ENCODE data around the gene STUM. TPM values are rescaled to one million over a fixed set of nuclear protein-coding genes. Genes with fewer than 3 reads are reported as not detected.
"Not testable (repeated sequence)": the region's sequence is repeated elsewhere in the genome, so short reads cannot be mapped to it uniquely, and the experiment has no call there.

Gene STUM, protein sequence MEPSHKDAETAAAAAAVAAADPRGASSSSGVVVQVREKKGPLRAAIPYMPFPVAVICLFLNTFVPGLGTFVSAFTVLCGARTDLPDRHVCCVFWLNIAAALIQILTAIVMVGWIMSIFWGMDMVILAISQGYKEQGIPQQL
- polyA plus RNA-seq (ENCODE audit: insufficient read length): 2.6 TPM
- long read RNA-seq, donor 1: 0 reads
- long read RNA-seq, donor 2: 0 reads
- long read RNA-seq, donor 3: 0 reads
- long read RNA-seq, donor 4: 0 reads
- long read RNA-seq, donor 5: 0 reads
- long read RNA-seq, donor 6: 0 reads
- long read RNA-seq, donor 7: 0 reads
- long read RNA-seq, donor 8: 0 reads

DNA sequence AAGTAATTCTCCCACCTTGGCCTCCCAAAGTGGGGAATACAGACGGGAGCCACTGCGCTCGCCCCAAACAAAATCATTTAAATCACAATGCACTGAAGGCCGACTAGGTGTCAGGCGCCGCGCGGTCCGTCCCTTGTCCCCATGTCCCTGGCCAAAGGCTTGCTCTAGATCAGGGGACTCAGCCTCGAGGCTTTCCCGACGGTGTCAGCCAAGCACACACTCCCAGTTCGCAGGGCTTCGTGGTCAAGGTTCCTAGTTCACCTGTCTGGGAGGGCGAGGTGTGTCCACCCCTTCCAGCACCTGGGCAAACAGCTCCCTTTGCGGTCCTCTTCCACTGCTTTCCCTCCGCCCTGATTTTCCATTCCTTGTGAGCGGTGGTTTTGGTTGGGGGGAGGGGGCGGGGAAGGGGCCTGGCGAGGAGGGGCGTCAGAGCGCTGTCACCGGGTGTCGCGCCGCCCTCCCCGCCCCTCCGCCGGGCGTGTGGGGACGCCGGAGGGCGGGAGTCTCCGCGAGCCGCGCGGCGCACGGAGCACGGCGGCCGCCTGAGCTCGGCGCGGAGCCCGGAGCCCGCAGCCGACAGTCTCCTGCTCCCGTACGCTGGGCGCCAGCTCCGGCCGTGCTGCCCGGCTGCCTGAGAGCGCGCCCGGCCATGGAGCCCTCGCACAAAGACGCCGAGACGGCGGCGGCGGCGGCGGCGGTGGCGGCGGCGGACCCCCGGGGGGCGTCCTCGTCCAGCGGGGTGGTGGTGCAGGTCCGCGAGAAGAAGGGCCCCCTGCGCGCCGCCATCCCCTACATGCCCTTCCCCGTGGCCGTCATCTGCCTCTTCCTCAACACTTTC, at the start of gene STUM:
Gene STUM, plus strand, starts transcription at position 509 of the 838 bp plus-strand sequence. Its CDS starts 141 bp downstream, at position 650.
- no peak for DNase-seq

DNA sequence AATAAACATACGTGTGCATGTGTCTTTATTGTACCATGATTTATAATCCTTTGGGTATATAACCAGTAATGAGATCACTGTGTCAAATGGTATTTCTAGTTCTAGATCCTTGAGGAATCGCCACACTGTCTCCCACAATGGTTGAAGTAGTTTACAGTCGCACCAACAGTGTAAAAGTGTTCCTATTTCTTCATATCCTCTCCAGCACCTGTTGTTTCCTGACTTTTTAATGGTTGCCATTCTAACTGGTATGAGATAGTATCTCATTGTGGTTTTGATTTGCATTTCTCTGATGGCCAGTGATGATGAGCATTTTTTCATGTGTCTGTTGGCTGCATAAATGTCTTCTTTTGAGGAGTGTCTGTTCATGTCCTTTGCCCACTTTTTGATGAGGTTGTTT, 48.9 kb upstream of the STUM start:
- DNase-seq: not testable (repeated sequence)

DNA sequence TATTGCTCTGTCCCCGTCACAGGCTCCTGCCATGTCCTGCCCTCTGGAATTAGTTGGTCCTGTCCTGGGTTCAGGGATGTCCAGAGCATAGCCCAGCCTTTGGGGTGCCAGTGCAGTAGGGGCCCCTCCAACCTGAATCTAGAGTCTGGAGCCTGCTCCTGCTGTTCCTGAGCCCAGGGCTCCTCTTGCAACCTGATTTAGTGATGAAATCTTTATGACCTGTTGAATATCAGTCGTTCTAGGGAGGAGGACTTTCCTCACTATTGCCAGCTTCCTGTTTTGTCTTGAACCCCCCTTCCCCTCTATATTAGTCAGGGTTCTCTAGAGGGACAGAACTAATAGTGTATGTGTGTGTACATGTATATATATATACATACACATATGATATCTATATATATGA, 42.5 kb upstream of the STUM start:
- DNase-seq: no peak

DNA sequence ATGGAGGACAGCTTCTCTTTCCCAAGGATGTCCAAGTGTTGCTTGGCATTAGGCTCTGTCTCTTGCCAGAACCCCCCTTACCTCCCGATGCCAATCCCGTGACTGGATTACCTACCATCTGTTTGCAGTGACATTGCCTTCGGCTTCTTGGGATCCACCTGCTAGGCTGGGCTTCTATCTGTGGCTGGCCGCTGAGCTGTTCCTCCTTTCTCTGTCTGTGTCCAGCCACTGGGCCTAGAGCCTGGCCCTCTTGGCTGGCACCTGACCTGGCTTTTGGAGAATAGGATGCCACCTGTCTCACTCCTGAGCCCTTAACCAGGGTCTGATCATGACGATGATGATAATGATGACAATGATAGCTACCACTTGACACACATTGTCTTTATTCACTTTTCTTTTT, 41.6 kb upstream of the STUM start:
- DNase-seq: no peak

DNA sequence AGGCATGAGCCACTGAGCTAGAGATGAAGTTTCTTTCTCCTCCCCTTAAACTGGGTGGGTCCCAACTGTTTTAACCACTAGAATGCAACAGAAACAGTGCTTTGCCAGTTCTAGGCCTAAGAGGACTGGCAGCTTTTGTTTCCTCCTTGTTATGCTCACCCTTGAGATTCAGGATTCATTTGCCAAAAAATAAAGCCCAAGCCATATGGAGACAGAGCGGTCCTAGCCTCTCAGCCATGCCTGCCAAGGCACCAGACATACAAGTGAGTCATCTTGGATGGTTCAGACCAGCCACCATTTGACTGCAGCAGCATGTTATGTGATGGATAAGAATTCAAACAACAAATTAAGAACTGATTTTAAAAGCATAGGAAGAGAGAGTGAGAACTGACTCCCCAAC, 38.1 kb upstream of the STUM start:
- no peak for DNase-seq

DNA sequence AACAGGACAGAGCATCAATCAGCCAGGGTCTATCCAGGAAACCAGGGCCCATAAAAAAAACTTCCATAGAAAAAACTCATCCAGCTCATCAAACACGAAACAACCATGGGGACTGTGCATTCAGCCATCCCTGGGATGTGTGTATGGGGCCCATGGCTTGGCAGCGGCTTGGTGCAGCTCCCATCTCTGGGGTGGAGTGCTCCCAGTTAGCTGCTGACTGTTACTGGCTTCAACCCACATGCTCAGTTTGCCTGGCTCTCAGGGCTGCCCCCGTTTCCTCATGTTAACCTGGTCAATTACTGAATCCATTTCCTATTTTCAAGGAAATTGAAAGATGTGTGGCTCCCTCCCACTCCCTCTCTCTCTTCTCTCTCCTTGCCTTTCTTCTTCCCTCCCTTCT, 37.3 kb upstream of the STUM start:
- no peak for DNase-seq

DNA sequence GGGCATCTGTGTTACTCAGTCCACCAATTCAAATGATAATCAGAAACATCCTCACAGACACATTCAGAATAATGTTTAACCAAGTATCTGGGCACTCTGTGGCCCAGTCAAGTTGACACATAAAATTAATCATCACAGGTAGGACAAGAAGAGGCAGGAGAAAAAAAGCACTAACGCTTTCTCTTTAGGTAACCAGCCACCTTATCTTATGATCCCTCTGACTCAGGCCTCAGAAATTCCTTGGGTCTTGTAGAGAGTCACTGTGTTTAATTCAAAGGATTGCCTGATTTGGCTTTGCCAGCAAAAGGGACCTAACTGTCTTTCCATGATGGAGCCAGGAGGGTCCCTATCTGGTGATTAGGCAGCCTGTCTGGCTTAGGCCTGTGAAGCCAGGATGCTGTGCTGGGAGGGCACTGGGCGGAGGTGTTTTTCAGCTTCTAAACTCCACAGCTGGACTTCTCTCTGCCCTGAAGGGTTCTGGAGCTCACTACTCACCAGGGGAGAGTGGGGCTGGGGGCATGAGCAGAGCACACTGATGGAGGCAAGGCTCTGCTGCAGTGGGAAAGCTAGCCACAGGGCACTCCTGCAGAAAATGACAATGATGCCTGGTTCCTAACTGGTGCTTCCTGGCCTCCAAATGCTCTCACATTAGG, 36.4 kb upstream of the STUM start:
- no peak for DNase-seq

DNA sequence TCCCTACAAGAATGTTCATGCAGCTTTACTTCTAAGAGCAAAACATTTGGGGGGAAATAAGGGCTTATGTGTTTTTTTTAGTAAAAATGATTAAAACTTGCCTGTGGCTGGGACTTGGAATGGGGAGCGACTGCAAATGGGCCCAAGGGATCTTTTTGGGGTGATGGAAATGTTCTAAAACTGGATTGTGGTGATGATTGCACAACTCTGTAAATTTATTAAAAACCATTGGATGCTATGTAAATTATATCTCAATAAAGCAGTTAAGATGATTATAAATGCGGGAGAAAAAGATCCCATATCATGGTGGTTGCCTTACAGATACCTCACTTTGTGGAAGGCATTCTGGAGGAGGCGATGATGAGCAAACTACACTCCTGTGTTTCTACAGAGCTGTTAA, 30.2 kb upstream of the STUM start:
- DNase-seq: no peak

DNA sequence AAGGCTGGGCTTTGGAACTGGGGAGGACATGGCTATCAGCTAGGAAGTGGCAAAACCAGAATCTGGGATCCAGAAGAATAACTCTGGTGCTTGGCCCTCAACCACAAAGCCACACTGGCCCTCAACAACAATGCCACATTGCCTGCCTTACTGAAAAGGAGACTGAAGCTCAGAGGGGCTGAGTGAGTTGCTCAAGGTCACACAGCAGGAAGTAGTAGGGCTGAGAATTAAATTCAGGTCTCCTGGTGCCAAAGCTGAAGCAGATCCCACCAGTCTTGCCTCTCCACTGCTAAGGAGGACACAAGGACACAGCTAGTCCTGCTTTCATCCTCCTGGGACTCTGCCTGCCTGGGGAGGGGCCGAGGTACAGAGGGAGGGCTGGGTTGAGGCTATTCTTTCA, 29.4 kb upstream of the STUM start:
- DNase-seq: no peak

DNA sequence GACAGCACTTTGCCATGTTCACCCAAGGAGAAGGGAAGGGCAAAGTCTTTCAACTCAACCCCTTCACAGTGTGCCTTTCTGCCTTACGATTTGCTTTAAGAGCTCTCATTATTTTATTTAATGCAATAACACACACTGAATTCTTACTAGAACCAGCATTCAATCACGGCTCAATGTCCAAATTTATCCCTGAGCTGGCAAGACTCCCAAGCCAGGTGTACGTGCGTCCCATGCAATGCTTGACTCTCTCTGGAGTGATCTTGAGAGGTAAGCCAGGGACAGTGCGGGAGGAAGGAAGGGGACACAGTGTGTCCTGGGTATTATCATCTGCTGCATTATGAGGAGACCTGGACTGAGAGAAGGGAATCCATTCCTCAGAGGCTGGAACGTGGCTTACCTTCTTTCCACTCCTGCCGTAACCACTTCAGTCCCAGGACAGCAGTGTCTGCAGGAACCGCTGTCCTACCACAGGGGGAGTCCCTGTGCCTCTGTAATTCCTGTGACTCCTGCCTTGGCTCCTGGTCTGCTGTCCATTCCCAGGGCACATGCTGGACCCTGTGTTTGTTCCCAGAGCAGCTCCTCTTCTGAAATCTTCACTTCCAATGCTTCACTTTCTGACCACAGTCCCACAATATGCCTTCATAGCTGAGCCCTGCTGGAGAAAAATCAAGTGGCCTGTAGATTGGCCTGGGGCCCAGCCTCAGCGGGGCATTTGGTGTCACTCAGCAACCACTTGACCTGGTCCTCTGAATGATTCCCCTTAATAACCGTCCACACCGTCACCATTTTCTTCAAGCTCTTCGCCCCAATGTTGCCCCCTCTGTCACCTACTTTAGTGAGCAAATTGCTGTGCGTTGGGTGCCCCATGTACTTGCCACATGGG, 28.6 kb upstream of the STUM start:
- DNase-seq: no peak

DNA sequence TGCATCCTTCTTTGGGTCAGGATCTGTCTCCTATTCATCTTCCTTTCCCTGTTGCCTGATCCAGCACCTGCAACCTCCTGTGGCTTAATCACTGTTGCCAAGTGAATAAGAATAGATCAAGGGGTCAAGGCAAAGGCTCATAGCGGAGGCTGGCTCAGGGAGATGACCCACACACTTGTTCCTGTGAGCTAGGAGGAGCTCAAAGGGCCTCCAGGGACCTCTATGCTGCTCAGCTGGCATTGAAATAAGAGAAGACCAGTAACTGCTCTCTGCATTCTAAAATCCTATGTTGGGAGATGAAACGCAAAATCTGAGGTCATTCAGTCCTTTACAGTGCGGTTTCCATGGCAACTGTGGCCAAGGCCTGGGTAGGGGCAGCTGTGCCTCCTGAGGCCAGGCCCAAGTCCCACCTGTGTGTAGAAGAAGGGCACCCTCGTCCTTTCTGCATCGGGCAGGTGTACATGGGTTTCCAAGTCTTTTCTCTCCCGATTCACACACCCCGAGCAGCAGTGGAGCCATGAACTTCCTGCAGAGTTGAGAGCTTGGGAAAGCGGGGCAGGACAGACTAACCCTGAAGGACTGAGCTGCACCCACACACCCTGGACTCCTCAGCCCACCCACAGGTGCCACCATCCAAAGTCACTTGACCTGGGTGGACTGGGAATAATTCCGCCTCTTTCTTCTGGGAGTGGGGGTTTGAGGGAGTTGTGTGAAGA, 27.8 kb upstream of the STUM start:
- no peak for DNase-seq

DNA sequence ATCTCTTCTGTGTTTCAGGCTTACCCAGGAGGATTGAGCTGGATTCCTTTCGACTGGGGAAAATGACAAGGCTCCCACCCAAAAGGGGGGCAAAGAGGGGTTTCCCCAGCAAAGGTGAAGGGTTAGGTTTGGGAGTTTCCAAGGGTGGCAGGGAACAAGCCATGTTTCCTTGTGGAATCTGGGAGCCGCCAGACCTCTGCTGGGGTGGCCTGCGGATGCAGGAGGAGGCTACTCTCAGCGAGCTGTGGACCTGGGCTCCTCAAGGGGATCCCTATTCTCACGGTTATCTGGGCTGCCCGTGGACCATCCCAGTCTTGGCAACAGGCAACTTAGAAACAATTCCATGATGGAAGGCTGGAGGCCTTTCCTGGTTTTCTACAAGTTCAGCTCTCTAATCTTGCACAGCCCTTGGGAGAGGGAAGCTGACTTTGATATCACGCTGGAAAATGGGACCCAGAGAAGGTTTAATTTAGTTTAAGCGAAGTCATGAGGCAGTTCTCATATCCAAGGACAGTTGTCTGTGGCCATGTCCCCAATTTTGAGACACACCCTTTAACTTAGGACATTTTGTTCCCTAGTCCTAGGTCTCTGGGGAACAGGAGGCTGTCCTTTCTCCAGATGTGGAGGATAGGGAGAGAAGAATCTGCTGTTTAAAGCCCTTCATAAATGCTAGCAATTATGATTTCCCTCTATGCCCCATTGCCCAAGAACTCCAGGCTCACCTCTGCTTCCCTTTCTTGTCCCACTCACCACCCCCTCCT, 24.7 kb upstream of the STUM start:
- DNase-seq: no peak

DNA sequence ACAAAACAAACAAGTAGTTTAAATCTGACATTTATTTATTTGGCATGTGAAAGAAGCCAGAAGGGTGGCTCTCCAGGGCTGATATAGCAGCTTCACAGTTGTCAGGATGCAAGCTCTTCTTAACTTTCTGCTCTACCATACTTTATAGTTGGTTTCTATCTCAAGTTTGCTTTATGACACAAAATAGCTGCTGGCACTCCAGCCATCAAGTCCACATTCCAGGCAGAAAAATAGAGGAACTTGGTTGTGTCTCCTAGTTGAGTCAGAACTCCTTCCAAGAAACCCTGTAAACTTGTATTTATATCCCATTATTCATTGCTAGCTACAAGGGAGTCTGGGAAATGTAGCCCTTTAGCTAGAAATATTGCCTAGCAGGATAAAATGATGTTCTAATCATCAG, 24.0 kb upstream of the STUM start:
- DNase-seq: no peak

DNA sequence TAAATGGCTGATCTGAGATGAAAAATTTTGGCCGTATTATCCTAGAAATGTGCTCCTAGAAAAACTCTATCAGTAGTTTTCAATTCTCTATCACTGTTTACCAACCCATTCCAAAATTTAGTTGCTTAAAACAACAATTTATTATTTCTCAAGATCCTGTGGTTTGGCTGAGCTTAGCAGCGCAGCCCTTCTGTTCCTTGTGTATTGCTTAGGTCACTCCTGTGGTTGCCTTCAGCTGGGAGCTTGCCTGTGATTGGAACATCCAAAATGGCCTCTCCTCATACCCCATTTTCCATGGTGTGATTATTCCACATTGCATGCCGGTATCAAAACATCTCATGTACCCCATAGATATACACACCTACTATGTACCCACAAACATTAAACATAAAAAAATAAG, 22.8 kb upstream of the STUM start:
- no peak for DNase-seq

DNA sequence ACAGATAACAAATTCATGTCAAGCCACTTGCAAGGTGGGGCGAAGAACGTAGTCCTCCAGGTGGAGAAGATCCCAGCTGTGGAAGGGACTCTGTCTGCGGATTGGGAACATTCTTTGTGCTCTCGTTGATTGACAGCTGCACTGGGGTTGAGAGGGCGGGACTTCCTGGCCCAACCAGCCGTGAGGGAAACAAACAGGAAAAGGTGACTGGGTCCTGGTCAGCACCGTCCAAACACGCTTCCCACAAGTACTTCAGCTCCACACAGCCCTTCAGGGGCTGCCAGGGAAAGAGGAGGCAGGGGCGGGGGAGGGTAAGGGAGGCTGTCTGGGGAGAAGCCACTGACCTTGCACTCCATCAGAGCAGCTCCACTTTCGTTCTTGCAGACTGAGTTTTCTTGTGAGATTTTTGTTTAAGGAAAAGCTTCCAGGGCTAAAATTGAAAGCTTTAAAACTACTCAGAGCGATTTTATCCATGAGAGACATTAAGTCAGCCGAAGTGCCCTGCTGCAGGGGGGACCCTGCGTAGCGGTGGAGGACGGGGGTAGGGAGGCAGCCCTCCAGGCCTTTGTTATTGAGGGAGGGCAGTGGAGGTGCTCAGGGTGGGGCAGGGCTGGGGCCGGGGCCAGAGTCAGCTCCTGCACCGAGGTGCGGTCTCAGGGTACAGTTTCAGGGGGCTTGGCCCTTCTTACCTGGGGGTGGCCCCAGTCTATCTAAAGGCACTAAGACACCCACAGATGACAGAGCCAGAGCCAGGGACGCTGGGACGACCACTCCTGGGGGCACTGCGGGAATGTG, 21.6 kb upstream of the STUM start:
- DNase-seq: no peak

DNA sequence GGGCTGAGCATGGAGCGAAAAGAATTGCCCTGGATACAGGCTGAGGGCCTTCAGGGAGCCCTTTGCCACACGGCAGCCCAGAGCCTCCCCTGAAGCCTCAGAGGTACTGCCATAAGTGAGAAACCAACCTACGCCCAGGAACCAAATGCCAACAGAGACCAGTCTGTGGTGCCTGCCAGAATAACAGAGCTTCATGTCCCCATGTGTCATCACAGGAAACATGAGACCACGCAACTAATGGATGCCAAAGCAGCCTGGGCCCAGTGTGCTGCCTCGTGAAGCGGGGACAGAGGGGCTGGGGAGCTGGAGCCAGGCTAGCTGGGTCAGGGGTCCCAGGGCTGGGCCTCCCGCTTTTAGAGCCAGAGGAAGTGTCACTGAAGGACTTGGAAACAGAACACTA, 18.7 kb upstream of the STUM start:
- DNase-seq: no peak

DNA sequence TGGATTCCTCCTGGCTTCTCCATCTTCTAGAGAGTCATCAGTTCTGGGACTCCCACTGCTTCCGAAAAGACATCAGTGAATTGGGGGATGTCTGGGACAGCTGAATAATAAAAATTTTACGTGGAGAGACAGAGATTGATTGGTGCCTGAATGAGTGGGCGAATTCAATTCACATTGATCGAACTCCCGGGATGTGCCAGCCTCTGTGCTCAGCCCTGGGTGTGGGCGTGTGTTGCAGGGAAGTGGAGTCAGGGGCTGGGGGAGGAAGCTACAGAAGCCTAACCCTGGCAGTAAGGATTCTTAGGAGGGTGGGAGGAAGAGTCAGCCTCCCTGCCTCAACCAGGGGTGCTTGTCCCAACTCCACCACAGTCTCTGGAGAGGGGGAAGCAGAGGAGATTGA, 18.0 kb upstream of the STUM start:
- no peak for DNase-seq

DNA sequence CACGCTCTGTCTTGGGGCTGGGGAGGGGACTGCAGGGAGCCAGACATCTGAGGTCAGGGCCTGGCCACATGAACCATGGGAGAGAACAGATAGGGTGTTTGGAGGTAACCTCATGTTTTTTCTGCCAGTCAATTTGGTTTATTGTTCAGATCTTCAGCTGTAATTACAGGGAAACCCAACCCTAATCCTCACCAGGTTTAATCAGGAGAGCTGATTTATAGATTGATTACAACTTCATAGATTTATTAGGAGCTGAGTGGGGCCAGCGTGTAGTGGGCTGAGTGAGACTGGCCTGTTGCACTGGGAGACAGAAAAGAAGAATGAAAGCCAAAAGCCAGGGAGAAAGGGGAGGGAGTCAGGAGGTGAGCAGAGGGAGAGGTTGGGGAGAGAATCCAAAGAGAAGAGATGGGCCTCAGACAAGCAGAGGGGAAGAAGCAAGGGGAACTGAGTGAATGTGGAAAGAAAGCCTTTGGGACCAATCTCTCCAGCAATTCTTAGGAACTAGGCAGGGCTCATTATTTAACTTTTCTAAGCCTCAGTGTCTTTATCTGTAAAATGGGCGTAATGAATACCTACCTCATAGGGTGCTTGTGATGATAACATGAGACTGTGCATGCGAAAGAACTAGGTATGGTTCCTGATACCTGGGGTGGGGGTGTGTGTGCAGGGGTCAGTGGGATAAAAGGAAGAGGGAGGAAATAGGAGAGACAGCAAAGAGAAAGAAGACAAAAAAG, 17.0 kb upstream of the STUM start:
- DNase-seq: no peak

DNA sequence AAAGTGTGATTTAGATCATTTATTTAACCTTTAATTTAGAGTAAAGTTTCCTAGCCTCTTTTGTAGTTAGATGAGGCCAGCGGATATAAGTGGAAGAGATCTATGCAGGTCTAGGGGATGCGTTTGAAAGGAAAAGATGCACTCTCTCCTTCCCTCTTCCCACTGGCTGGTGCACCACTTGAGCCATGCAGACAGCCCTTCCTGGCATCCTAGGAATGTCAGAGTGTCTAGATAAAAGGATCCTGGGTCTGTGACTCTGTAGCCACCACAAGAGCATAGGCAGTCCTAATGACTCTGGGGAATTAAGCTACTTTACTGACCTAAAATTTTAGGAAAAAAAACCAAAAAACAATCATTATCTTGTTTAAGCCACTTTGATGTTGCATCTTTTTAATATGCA, 16.0 kb upstream of the STUM start:
- DNase-seq: no peak
